HepG2 (cell line): ENCODE data around the gene SLC25A43. TPM values are rescaled to one million over a fixed set of nuclear protein-coding genes. Genes with fewer than 3 reads are reported as not detected.

ENCODE experiments used
- ATAC-seq: fragments of 200-7000 bp; cut with Tn5 transposase; 3 replicates; pipeline ENCODE4 v1.9.1; 2020; ENCODE audit warnings: mild to moderate bottlenecking, moderate library complexity
- BruUV-seq: library from RNA; stranded (reverse); fragments of 400-500 nt; replicated peaks from 2 replicates; lab custom pipeline; 2021; lab: Mats Ljungman, UMichigan
- CTCF ChIA-PET: fragments of 300-600 bp; formaldehyde crosslinking; extraction: SDS; loops from one replicate; lab custom pipeline; 2021; ENCODE audit warnings: low total read pairs, inconsistent platforms, low intra/inter-chr PET ratio; lab: Yijun Ruan, JAX
- POLR2A ChIA-PET: fragments of 350-600 bp; sonication (Branson Sonifier 250); formaldehyde crosslinking; loops from one replicate; lab custom pipeline; 2020; ENCODE audit warnings: antibody characterized with exemption, inconsistent platforms; lab: Yijun Ruan, JAX
- DNase-seq: peaks from one replicate; pipeline ENCODE4 v3.0.0-alpha.2; 2015; ENCODE audit warnings: low spot score
- FAIRE-seq: peaks from 3 replicates; lab custom pipeline; 2011; peaks lifted over from hg19 to GRCh38; lab: Jason Lieb, UNC
- H2AFZ ChIP-seq: one replicate; pipeline ENCODE4 v1.6.1; 2011; ENCODE audit warnings: low read length, inconsistent platforms
- H3K27ac ChIP-seq: fragments of 300-600 bp; 3 replicates; pipeline ENCODE4 v1.8.0; 2011; ENCODE audit warnings: mixed run types, mild to moderate bottlenecking, mixed read lengths, low read length, inconsistent platforms; ENCODE audit not compliant: insufficient read depth; ENCODE audit errors: extremely low read length
- H3K27me3 ChIP-seq, 2 experiments: fragments of 200-600 bp in 1 of 2; 2 replicates in 1 of 2; 3 replicates in 1 of 2; pipeline versions ENCODE4 v1.6.0 to v1.8.0; 2011; ENCODE audit warnings: low read length in 2 of 2, mild to moderate bottlenecking in 2 of 2, moderate library complexity in 2 of 2, inconsistent platforms in 1 of 2; ENCODE audit not compliant: insufficient read depth in 2 of 2, control insufficient read depth in 1 of 2
- H3K36me3 ChIP-seq, 2 experiments: fragments of 200-600 bp in 1 of 2; replicated peaks in 1 of 2; 2 replicates in 1 of 2; 3 replicates in 1 of 2; pipeline versions ENCODE4 v1.5.1 to v1.8.0; 2011; ENCODE audit warnings: low read length in 2 of 2, inconsistent platforms in 1 of 2; ENCODE audit not compliant: insufficient read depth in 2 of 2, control insufficient read depth in 1 of 2
- H3K4me1 ChIP-seq: 2 replicates; pipeline ENCODE4 v1.5.1; 2012; ENCODE audit warnings: low read length, inconsistent platforms; ENCODE audit not compliant: insufficient read depth
- H3K4me2 ChIP-seq: 2 replicates; pipeline ENCODE4 v1.6.0; 2011; ENCODE audit warnings: low read depth, low read length, inconsistent platforms
- H3K4me3 ChIP-seq, 3 experiments: fragments of 200-600 bp in 1 of 3; sonication (generic), shearing (Covaris generic) in 1 of 3; replicated peaks in 1 of 3; 2 replicates each; pipeline ENCODE4 v1.5.1; 2011 to 2016; ENCODE audit warnings: low read length in 3 of 3, inconsistent platforms in 2 of 3, low read depth in 2 of 3, mild to moderate bottlenecking in 2 of 3, control low read depth in 1 of 3, mixed read lengths in 1 of 3; ENCODE audit not compliant: insufficient read depth in 1 of 3
- H3K79me2 ChIP-seq: one replicate; pipeline ENCODE4 v1.6.1; 2011; ENCODE audit warnings: low read length, inconsistent platforms; ENCODE audit not compliant: insufficient read depth
- H3K9ac ChIP-seq: 2 replicates; pipeline ENCODE4 v1.6.0; 2011; ENCODE audit warnings: mild to moderate bottlenecking, low read depth, low read length, inconsistent platforms; ENCODE audit not compliant: insufficient read depth
- H3K9me3 ChIP-seq: 2 replicates; pipeline ENCODE4 v1.5.1; 2012; ENCODE audit warnings: mild to moderate bottlenecking, low read length
- H4K20me1 ChIP-seq: 2 replicates; pipeline ENCODE4 v1.6.0; 2011; ENCODE audit warnings: inconsistent platforms, mild to moderate bottlenecking, low read length, moderate library complexity; ENCODE audit not compliant: insufficient read depth
- CHD2 ChIP-seq: IDR thresholded peaks from 2 replicates; pipeline ENCODE4 v1.6.1; 2011; ENCODE audit warnings: low read depth, low read length, improper control_type of control experiment
- CREB1 ChIP-seq, 2 experiments: fragments of 450-650 bp in 1 of 2; IDR thresholded peaks; 2 replicates each; pipeline ENCODE4 v1.6.1; 2016 to 2017; ENCODE audit warnings: control low read depth in 1 of 2, mild to moderate bottlenecking in 1 of 2, missing compliant biosample characterization in 1 of 2, missing genetic modification characterization in 1 of 2
- GRHL1 ChIP-seq: sonication (generic); formaldehyde crosslinking; conservative IDR thresholded peaks from 2 replicates; pipeline ENCODE4 v1.8.0; 2022; ENCODE audit warnings: missing genetic modification reagents
- KLF9 ChIP-seq: IDR thresholded peaks from 2 replicates; pipeline ENCODE4 v1.6.1; 2016; ENCODE audit warnings: low read depth
- LCORL ChIP-seq, 2 experiments: fragments of 450-650 bp in 1 of 2; sonication (generic) in 1 of 2; formaldehyde crosslinking in 1 of 2; IDR thresholded peaks; 2 replicates each; pipeline versions ENCODE4 v1.5.0 to v1.6.1; 2017 to 2020; ENCODE audit warnings: antibody characterized with exemption in 1 of 2, missing genetic modification reagents in 1 of 2
- MED8 ChIP-seq: sonication (generic); formaldehyde crosslinking; IDR thresholded peaks from 2 replicates; pipeline ENCODE4 v1.8.1; 2023; ENCODE audit warnings: mild to moderate bottlenecking, missing genetic modification reagents; ENCODE audit not compliant: insufficient replicate concordance
- PITX1 ChIP-seq: sonication (generic); formaldehyde crosslinking; IDR thresholded peaks from 2 replicates; pipeline ENCODE4 v1.5.1; 2020; ENCODE audit warnings: mild to moderate bottlenecking, missing genetic modification reagents
- RARA ChIP-seq: IDR thresholded peaks from 2 replicates; pipeline ENCODE4 v1.6.1; 2016; ENCODE audit warnings: missing genetic modification reagents, missing compliant biosample characterization
- RXRA ChIP-seq: sonication (generic); formaldehyde crosslinking; IDR thresholded peaks from 2 replicates; pipeline ENCODE4 v1.5.1; 2020; ENCODE audit warnings: missing genetic modification reagents
- SOX13 ChIP-seq, 3 experiments: fragments of 450-650 bp in 1 of 3; sonication (generic) in 1 of 3; formaldehyde crosslinking in 1 of 3; IDR thresholded peaks in 2 of 3; conservative IDR thresholded peaks in 1 of 3; 2 replicates each; pipeline versions ENCODE4 v1.5.0 to v1.6.1; 2016 to 2020; ENCODE audit warnings: antibody characterized with exemption in 1 of 3, mild to moderate bottlenecking in 1 of 3, missing compliant biosample characterization in 1 of 3, missing genetic modification reagents in 1 of 3, moderate library complexity in 1 of 3
- SP5 ChIP-seq: IDR thresholded peaks from 2 replicates; pipeline ENCODE4 v1.6.1; 2016; ENCODE audit warnings: low read depth, borderline replicate concordance
- TARDBP ChIP-seq: sonication (generic); formaldehyde crosslinking; IDR thresholded peaks from 2 replicates; pipeline ENCODE4 v1.8.0; 2022; ENCODE audit warnings: mild to moderate bottlenecking, missing genetic modification reagents
- ZNF207 ChIP-seq: fragments of 450-650 bp; IDR thresholded peaks from 2 replicates; pipeline ENCODE4 v1.6.1; 2016; ENCODE audit warnings: antibody characterized with exemption, borderline replicate concordance
- ZNF710 ChIP-seq: sonication (generic); formaldehyde crosslinking; IDR thresholded peaks from 2 replicates; pipeline ENCODE4 v1.5.0; 2020; ENCODE audit warnings: mild to moderate bottlenecking, missing genetic modification reagents, borderline replicate concordance
- ZNF746 ChIP-seq: sonication (generic); formaldehyde crosslinking; IDR thresholded peaks from 2 replicates; pipeline ENCODE4 v1.8.0; 2022; ENCODE audit warnings: mild to moderate bottlenecking, missing genetic modification reagents
- ZNF800 ChIP-seq: sonication (generic); formaldehyde crosslinking; IDR thresholded peaks from 2 replicates; pipeline ENCODE4 v1.4.0; 2020; ENCODE audit warnings: missing genetic modification reagents
- ZNF841 ChIP-seq: sonication (generic); formaldehyde crosslinking; IDR thresholded peaks from 2 replicates; pipeline ENCODE4 v1.8.1; 2023; ENCODE audit warnings: missing genetic modification reagents, borderline replicate concordance
- WGBS: methylation state at CpG from one replicate; pipeline ENCODE4 v1.1.6; 2017; ENCODE audit warnings: low lambda C conversion rate; 5-methylcytosine and 5-hydroxymethylcytosine counted together
- in situ Hi-C: cut with HindIII; loops from 2 replicates; pipeline ENCODE4 v1.10.0; 2017; ENCODE audit warnings: low pct_unique_long_range_greater_than_20kb; ENCODE audit not compliant: extremely low pct_ligation_motif_present
- intact Hi-C: fragments of 100-400 bp; cut with micrococcal nuclease; formaldehyde crosslinking; loops from one replicate; pipeline ENCODE4 v1.10.0; 2022; ENCODE audit not compliant: unreplicated experiment
- polyA plus RNA-seq, 8 experiments: library from polyadenylated mRNA; depleted of rRNA in 3 of 8; stranded (reverse) in 7 of 8; unstranded in 1 of 8; fragments of >200 nt; fragmentation: Illumina TruSeq in 4 of 8; extraction: Trizol in 4 of 8; gene quantifications; 2 replicates each; pipeline versions ENCODE4 v1.2.1 to v1.2.3, GENCODE V29; 2011 to 2016; ENCODE audit warnings: low read depth in 4 of 8, missing spikeins in 1 of 8, mixed read lengths in 1 of 8; ENCODE audit not compliant: insufficient read depth in 1 of 8
- total RNA-seq, 5 experiments: library from RNA; depleted of rRNA; stranded (reverse); fragments of >200 nt; fragmentation: Illumina TruSeq; extraction: Trizol; gene quantifications; 2 replicates each; pipeline ENCODE4 v1.2.3, GENCODE V29; 2016; ENCODE audit warnings: low read depth in 1 of 5

SLC25A43 gene
- total and polyA plus RNA-seq, 2 of the 13 experiments (the other 11 are each of a cell fraction or from before 2014, with no cell fraction given): 5.8 to 13.2 TPM

GRCh38 chrX:119410027-119410819 lies 11.1 kb downstream of the SLC25A43 start:
- in situ Hi-C loops: no loop called here
- no peaks in the 10 kb centered on the region for H3K27me3 ChIP-seq
- H3K9me3 ChIP-seq: no peaks in the 10 kb centered on the region
- ChIA-PET CTCF (no interaction called here), POLR2A (interaction anchor here (0.6 to 1.2 kb wide), 6 partner anchors 10 to 96 kb away, joined by 3 to 8 read pairs (median 4); partner anchors contain the start of genes SLC25A43 and SLC25A5)
- H3K9ac ChIP-seq: no peak overlapping the region
- BruUV-seq: no TSS peak
- no peaks in the 10 kb centered on the region for H4K20me1 ChIP-seq
- H3K27ac ChIP-seq: peak overlapping the region; percentile 51
- peaks cover 18% of the 10 kb centered on the region for H3K4me1 ChIP-seq
- peak; percentile 91 for FAIRE-seq
- H2AFZ ChIP-seq: no peak overlapping the region
- WGBS: 24% methylated on average over 11 of the region's 15 CpGs
- H3K4me2 ChIP-seq: peak overlapping the region; percentile 45
- no peaks in the 10 kb centered on the region for H3K79me2 ChIP-seq
- peak; percentile 57 for DNase-seq
- peak; percentile 86 for ATAC-seq
- no peaks in the 10 kb centered on the region for H3K36me3 ChIP-seq
- peak overlapping the region in 1 of 3 experiments; percentile 16; a peak in 1 of 6 replicates for H3K4me3 ChIP-seq
- intact Hi-C loops: loop anchor here (10.0 kb wide), 1 partner anchor 105 kb away; no protein-coding TSS in a partner anchor
- TF ChIP-seq ZNF207: no peak
- no peak for TF ChIP-seq LCORL (IDR thresholded peaks at IDR 0.05)
- TF ChIP-seq LCORL (CRISPR knock-in tag; IDR thresholded peaks at IDR 0.05): peak; percentile 71
- peak; percentile 75 for TF ChIP-seq PITX1
- 0 out of 2 replicates have a peak, but pooled peaks have one; percentile 17 for TF ChIP-seq ZNF746
- no peak for TF ChIP-seq CHD2
- TF ChIP-seq CREB1 (IDR thresholded peaks at IDR 0.05): no peak
- TF ChIP-seq CREB1 (CRISPR knock-in tag; IDR thresholded peaks at IDR 0.05): peak; percentile 20; the same call in 1 of the 2 replicates
- TF ChIP-seq KLF9 (CRISPR knock-in tag): no peak
- no peak for TF ChIP-seq SOX13 (IDR thresholded peaks at IDR 0.05)
- peak in 1 of 2 experiments; percentile 24; a peak in 1 of 4 replicates for TF ChIP-seq SOX13 (CRISPR knock-in tag; conservative IDR thresholded peaks at IDR 0.05 in 1 of 2, IDR thresholded peaks at IDR 0.05 in 1 of 2)
- no peak for TF ChIP-seq ZNF841
- TF ChIP-seq TARDBP (CRISPR knock-in tag): no peak
- no peak for TF ChIP-seq ZNF710 (CRISPR knock-in tag)
- no peak for TF ChIP-seq ZNF800 (CRISPR knock-in tag)
- TF ChIP-seq RXRA (CRISPR knock-in tag): peak; percentile 51
- no peak for TF ChIP-seq GRHL1 (CRISPR knock-in tag)
- peak; percentile 41 for TF ChIP-seq RARA (CRISPR knock-in tag)
- peak; percentile 85 for TF ChIP-seq SP5 (CRISPR knock-in tag)
- no peak for TF ChIP-seq MED8
